ENCODE data around the gene FRS3. TPM values are rescaled to one million over a fixed set of nuclear protein-coding genes. Genes with fewer than 3 reads are reported as not detected.

The FRS3 gene
- total and polyA plus RNA-seq, 2 of the 13 experiments (the other 11 are each of a cell fraction or from before 2014, with no cell fraction given): 3.0 to 7.4 TPM

GRCh38 chr6:41779788-41780550 is at the start of gene FRS3 (continued):
- TF ChIP-seq CREM (IDR thresholded peaks at IDR 0.05) (peak; percentile 39; the same call in 1 of the 2 replicates), CREM (CRISPR knock-in tag; IDR thresholded peaks at IDR 0.05) (no peak), KDM3A (CRISPR knock-in tag; IDR thresholded peaks at IDR 0.05; ENCODE audit: low read depth) (peak; percentile 98), TBX3 (IDR thresholded peaks at IDR 0.05; ENCODE audit: borderline replicate concordance) (no peak), MAZ (IDR thresholded peaks at IDR 0.05; ENCODE audit: borderline replicate concordance, low read depth, low read length) (peak; percentile 97), MAZ (CRISPR knock-in tag; IDR thresholded peaks at IDR 0.05; ENCODE audit: low read depth) (peak; percentile 99), RELA (CRISPR knock-in tag; IDR thresholded peaks at IDR 0.05) (peak; percentile 93), DR1 (CRISPR knock-in tag; IDR thresholded peaks at IDR 0.05) (peak; percentile 52; the same call in 1 of the 2 replicates), ZNF383 (CRISPR knock-in tag; IDR thresholded peaks at IDR 0.05; ENCODE audit: borderline replicate concordance) (peak; percentile 84; the same call in 1 of the 2 replicates), THAP7 (CRISPR knock-in tag; IDR thresholded peaks at IDR 0.05) (no peak), SP1 (IDR thresholded peaks at IDR 0.05) (0 out of 2 replicates have a peak, but pooled peaks have one; percentile 31), SP1 (CRISPR knock-in tag; IDR thresholded peaks at IDR 0.05) (peak; percentile 93), ZNF674 (CRISPR knock-in tag; IDR thresholded peaks at IDR 0.05; ENCODE audit: low read depth) (0 out of 2 replicates have a peak, but pooled peaks have one; percentile 66), RFX1 (IDR thresholded peaks at IDR 0.05) (no peak), LBX2 (CRISPR knock-in tag; IDR thresholded peaks at IDR 0.05; ENCODE audit: borderline replicate concordance) (0 out of 2 replicates have a peak, but pooled peaks have one; percentile 28), ZNF563 (CRISPR knock-in tag; IDR thresholded peaks at IDR 0.05) (no peak), ZNF318 (CRISPR knock-in tag; IDR thresholded peaks at IDR 0.05) (peak; percentile 46; the same call in 1 of the 2 replicates), PHF5A (CRISPR knock-in tag; IDR thresholded peaks at IDR 0.05; ENCODE audit: low read depth, unreplicated experiment) (peak; percentile 69), KLF13 (CRISPR knock-in tag; IDR thresholded peaks at IDR 0.05) (no peak), IKZF4 (CRISPR knock-in tag; IDR thresholded peaks at IDR 0.05; ENCODE audit: borderline replicate concordance, low read depth, not compliant biosample characterization) (peak; percentile 70)
- TF ChIP-seq, protein P1, sequence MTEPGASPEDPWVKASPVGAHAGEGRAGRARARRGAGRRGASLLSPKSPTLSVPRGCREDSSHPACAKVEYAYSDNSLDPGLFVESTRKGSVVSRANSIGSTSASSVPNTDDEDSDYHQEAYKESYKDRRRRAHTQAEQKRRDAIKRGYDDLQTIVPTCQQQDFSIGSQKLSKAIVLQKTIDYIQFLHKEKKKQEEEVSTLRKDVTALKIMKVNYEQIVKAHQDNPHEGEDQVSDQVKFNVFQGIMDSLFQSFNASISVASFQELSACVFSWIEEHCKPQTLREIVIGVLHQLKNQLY (CRISPR knock-in tag; IDR thresholded peaks at IDR 0.05): peak; percentile 51; the same call in 1 of the 2 replicates
